ENCODE data around the gene HMGN4. TPM values are rescaled to one million over a fixed set of nuclear protein-coding genes. Genes with fewer than 3 reads are reported as not detected.
A peak's percentile ranks its signal among the peaks of the same experiment; 100 is the strongest.

Gene HMGN4
- total RNA-seq, 1 donor from 2014 or later = 49.4 TPM

DNA sequence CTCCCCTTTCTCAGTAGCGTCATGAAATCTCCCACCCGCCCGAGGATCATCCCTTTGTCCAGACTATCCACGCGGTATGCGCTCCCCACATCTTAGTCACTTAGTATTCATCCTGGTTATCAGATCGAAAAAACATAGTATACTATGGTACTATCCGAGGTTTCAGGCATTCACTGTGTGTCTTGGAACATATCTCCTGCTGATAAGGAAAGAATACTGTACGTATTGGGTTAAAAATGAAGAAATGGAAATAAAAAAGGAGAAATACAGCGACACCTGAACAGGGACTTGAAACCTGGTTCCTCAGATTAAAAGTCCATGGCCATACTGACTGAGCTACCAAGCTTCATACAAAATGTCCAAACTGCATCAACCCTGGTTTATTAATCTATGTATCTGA, 14.0 kb downstream of the HMGN4 start:
- H3K4me1 Mint-ChIP-seq (ENCODE audit: low read depth, unreplicated experiment) = peaks cover 4% of the 10 kb centered on the region
- Histone ChIP-seq H3K27ac (ENCODE audit: low read depth, low read length) (no peak overlapping the region), H3K4me1 (ENCODE audit: insufficient read depth, low read length) (peaks cover 6% of the 10 kb centered on the region), H3K36me3 (ENCODE audit: insufficient read depth, low read length) (no peaks in the 10 kb centered on the region), H4K20me1 (ENCODE audit: insufficient read depth, low read length) (no peaks in the 10 kb centered on the region), H3K27me3 (ENCODE audit: insufficient read depth, low read length) (no peaks in the 10 kb centered on the region), H3K79me2 (ENCODE audit: insufficient read depth, low read length) (no peaks in the 10 kb centered on the region), H3K4me3 (ENCODE audit: insufficient read depth, low read depth, low read length) (no peak overlapping the region), H2AFZ (ENCODE audit: low read depth, low read length) (no peak overlapping the region), H3K9me3 (ENCODE audit: insufficient read depth, low read depth, low read length) (no peaks in the 10 kb centered on the region), H3K9ac (ENCODE audit: low read length) (no peak overlapping the region), H3K4me2 (ENCODE audit: low read length) (no peak overlapping the region)
- H3K27ac Mint-ChIP-seq (ENCODE audit: unreplicated experiment) = no peak overlapping the region
- H3K4me3 Mint-ChIP-seq (ENCODE audit: unreplicated experiment) = no peak overlapping the region
- H3K9me3 Mint-ChIP-seq (ENCODE audit: unreplicated experiment) = no peaks in the 10 kb centered on the region
- no peaks in the 10 kb centered on the region for H3K36me3 Mint-ChIP-seq (ENCODE audit: low read depth, unreplicated experiment)
- no peak for TF ChIP-seq EZH2 (IDR thresholded peaks at IDR 0.05; ENCODE audit: insufficient read depth, low read length)
- FAIRE-seq (no peak), DNase-seq (ENCODE audit: low read depth) (no peak)
- no peaks in the 10 kb centered on the region for H3K27me3 Mint-ChIP-seq (ENCODE audit: low read depth, unreplicated experiment)

DNA sequence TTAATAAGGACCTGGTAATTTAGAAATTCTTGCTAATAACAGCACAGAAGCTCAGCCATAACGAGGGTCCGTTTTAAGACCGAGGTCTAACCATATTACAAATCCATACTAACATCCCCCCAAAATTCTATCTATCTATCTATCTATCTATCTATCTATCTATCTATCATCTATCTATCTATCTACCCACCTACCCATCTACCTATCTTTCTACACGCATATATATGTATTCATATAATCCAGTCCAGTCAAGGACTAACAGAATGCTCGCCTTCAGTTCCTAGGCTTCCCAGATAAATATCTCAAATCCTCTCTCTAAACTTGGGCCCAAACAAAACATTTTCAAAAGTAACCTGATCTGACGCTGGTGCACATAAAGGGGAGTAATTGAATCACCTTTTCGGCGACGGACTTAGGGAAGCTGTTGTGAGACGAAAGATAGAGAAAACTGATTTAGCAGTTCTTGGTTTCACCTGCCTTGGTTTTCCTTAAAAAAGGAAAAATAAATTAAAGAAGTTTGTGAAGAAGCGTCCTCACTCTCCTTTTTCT, 14.5 kb downstream of the HMGN4 start:
- Mint-ChIP-seq H3K36me3 (ENCODE audit: low read depth, unreplicated experiment) (no peaks in the 10 kb centered on the region), H3K4me1 (ENCODE audit: low read depth, unreplicated experiment) (peaks cover 4% of the 10 kb centered on the region), H3K4me3 (ENCODE audit: unreplicated experiment) (no peak overlapping the region), H3K27ac (ENCODE audit: unreplicated experiment) (no peak overlapping the region), H3K27me3 (ENCODE audit: low read depth, unreplicated experiment) (no peaks in the 10 kb centered on the region), H3K9me3 (ENCODE audit: unreplicated experiment) (no peaks in the 10 kb centered on the region)
- FAIRE-seq (no peak), DNase-seq (ENCODE audit: low read depth) (no peak)
- H3K4me2 ChIP-seq (ENCODE audit: low read length) = peak overlapping the region; percentile 86
- peaks cover 6% of the 10 kb centered on the region for H3K4me1 ChIP-seq (ENCODE audit: insufficient read depth, low read length)
- H2AFZ ChIP-seq (ENCODE audit: low read depth, low read length) = peak overlapping the region; percentile 43
- H3K9me3 ChIP-seq (ENCODE audit: insufficient read depth, low read depth, low read length) = no peaks in the 10 kb centered on the region
- no peaks in the 10 kb centered on the region for H3K36me3 ChIP-seq (ENCODE audit: insufficient read depth, low read length)
- no peaks in the 10 kb centered on the region for H4K20me1 ChIP-seq (ENCODE audit: insufficient read depth, low read length)
- no peaks in the 10 kb centered on the region for H3K79me2 ChIP-seq (ENCODE audit: insufficient read depth, low read length)
- no peak for TF ChIP-seq EZH2 (IDR thresholded peaks at IDR 0.05; ENCODE audit: insufficient read depth, low read length)
- TF ChIP-seq, protein P1, sequence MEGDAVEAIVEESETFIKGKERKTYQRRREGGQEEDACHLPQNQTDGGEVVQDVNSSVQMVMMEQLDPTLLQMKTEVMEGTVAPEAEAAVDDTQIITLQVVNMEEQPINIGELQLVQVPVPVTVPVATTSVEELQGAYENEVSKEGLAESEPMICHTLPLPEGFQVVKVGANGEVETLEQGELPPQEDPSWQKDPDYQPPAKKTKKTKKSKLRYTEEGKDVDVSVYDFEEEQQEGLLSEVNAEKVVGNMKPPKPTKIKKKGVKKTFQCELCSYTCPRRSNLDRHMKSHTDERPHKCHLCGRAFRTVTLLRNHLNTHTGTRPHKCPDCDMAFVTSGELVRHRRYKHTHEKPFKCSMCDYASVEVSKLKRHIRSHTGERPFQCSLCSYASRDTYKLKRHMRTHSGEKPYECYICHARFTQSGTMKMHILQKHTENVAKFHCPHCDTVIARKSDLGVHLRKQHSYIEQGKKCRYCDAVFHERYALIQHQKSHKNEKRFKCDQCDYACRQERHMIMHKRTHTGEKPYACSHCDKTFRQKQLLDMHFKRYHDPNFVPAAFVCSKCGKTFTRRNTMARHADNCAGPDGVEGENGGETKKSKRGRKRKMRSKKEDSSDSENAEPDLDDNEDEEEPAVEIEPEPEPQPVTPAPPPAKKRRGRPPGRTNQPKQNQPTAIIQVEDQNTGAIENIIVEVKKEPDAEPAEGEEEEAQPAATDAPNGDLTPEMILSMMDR (IDR thresholded peaks at IDR 0.05; ENCODE audit: insufficient read depth, low read depth, low read length) = no peak
- H3K9ac ChIP-seq (ENCODE audit: low read length) = peak overlapping the region; percentile 44
- H3K4me3 ChIP-seq (ENCODE audit: insufficient read depth, low read depth, low read length) = peak overlapping the region; percentile 54
- H3K27me3 ChIP-seq (ENCODE audit: insufficient read depth, low read length) = no peaks in the 10 kb centered on the region
- H3K27ac ChIP-seq (ENCODE audit: low read depth, low read length) = no peak overlapping the region

DNA sequence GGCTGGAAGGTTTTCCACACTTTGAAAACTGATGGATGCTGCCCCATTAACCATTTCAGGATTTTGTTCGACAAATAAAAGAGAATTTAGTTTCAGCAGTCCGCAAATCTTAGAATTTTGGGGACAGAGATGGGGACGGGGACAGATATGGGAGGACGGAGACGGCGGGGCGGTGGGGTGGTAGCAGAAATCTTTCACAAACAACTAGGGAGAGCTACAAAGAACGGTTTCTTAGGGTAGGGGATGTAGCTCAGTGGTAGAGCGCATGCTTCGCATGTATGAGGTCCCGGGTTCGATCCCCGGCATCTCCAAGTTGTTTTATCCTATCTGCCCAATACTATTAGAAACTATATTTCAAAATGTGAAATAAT, 15.1 kb downstream of the HMGN4 start:
- Histone ChIP-seq H2AFZ (ENCODE audit: low read depth, low read length) (peak overlapping the region; percentile 43), H3K36me3 (ENCODE audit: insufficient read depth, low read length) (no peaks in the 10 kb centered on the region), H3K9me3 (ENCODE audit: insufficient read depth, low read depth, low read length) (no peaks in the 10 kb centered on the region), H3K4me3 (ENCODE audit: insufficient read depth, low read depth, low read length) (peak overlapping the region; percentile 54), H3K9ac (ENCODE audit: low read length) (peak overlapping the region; percentile 48), H3K27me3 (ENCODE audit: insufficient read depth, low read length) (no peaks in the 10 kb centered on the region), H3K79me2 (ENCODE audit: insufficient read depth, low read length) (no peaks in the 10 kb centered on the region), H3K4me2 (ENCODE audit: low read length) (peak overlapping the region; percentile 86), H3K4me1 (ENCODE audit: insufficient read depth, low read length) (peaks cover 6% of the 10 kb centered on the region), H3K27ac (ENCODE audit: low read depth, low read length) (peak overlapping the region; percentile 62), H4K20me1 (ENCODE audit: insufficient read depth, low read length) (no peaks in the 10 kb centered on the region)
- no peaks in the 10 kb centered on the region for H3K36me3 Mint-ChIP-seq (ENCODE audit: low read depth, unreplicated experiment)
- DNase-seq (ENCODE audit: low read depth) (peak; percentile 46), FAIRE-seq (no peak)
- no peak overlapping the region for H3K4me3 Mint-ChIP-seq (ENCODE audit: unreplicated experiment)
- peaks cover 4% of the 10 kb centered on the region for H3K4me1 Mint-ChIP-seq (ENCODE audit: low read depth, unreplicated experiment)
- no peaks in the 10 kb centered on the region for H3K27me3 Mint-ChIP-seq (ENCODE audit: low read depth, unreplicated experiment)
- no peaks in the 10 kb centered on the region for H3K9me3 Mint-ChIP-seq (ENCODE audit: unreplicated experiment)
- no peak overlapping the region for H3K27ac Mint-ChIP-seq (ENCODE audit: unreplicated experiment)
- no peak for TF ChIP-seq EZH2 (IDR thresholded peaks at IDR 0.05; ENCODE audit: insufficient read depth, low read length)
- TF ChIP-seq, protein P1 (IDR thresholded peaks at IDR 0.05; ENCODE audit: insufficient read depth, low read depth, low read length) = no peak
